GM18511 (cell line): ENCODE results near the gene PHF23.

Experiments used
- ATAC-seq: cut with Tn5 transposase; IDR thresholded peaks from one replicate; pipeline ENCODE4 v1.9.1; 2021; ENCODE audit warnings: mild to moderate bottlenecking, moderate library complexity; ENCODE audit not compliant: unreplicated experiment

Gene PHF23

GRCh38 chr17:7221278-7222092 lies 17.8 kb downstream of the PHF23 start:
- no peak for ATAC-seq

GRCh38 chr17:7220593-7221277 lies 18.5 kb downstream of the PHF23 start:
- no peak for ATAC-seq

DNA sequence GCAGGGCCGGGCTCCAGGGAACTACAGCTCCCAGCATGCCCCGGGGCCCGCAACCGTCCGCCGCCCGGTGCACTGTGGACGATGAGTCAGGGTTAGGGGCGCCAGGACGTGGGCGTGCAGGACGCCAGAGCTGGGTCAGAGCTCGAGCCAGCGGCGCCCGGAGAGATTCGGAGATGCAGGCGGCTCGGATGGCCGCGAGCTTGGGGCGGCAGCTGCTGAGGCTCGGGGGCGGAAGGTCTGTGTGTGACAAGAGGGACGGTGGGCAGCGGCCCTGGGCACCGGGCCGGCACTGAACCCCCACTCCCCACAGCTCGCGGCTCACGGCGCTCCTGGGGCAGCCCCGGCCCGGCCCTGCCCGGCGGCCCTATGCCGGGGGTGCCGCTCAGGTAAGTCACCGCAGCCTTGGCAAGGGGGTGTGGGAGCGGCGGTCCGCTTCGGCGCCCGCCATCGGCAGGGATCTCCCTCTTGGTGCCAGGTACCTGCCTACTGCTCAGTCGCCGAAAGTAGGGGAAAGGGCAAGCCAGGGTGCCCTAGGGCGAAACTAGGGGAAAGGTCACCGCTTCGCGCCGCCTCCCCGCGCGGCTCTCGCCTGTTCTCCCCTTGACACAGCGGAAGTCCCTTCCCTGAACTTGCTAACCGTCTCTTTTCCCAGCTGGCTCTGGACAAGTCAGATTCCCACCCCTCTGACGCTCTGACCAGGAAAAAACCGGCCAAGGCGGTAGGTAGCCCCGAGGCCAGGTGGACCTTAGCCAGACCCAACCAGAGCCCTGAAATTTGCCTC lies 19.3 kb downstream of the PHF23 start, which contains the start of the genes ACADVL and DLG4:
Gene ACADVL, plus strand, starts transcription at position 127 of the 781 bp plus-strand sequence. Its CDS starts 47 bp downstream, at position 174.
Gene DLG4, minus strand, starts transcription at position 25 of the 781 bp plus-strand sequence.
- ATAC-seq, result peak; percentile 65

DNA sequence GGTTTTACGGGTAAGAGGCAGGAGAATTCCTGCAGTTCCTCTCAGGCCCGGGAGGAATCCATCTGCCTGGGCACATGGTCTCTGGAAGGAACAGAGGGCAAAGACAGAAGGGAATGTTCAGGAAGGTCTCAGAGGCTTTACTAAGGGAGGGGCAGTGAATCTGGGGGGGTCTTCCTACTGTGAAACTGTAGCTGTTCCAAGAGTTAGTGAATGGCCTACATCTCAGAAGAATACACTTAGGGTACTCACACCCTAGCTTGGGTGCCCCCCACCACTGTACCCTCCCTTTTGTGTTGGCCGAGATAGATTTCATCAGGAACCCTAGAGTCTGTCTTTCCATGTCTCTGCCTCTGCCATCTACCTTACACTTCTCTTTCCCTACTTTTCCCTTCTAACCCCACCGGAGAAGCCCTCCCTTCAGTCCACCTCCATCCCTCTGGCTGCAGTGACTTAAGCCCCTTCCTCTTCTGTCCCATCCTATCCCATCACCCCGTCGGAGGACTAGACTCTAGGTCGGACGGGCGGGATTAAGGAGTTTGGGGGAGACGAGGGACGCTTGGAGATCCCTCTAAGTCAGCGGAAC lies 19.9 kb downstream of the PHF23 start:
- no peak for ATAC-seq

GRCh38 chr17:7218758-7219157 lies 20.5 kb downstream of the PHF23 start:
- no peak for ATAC-seq

DNA sequence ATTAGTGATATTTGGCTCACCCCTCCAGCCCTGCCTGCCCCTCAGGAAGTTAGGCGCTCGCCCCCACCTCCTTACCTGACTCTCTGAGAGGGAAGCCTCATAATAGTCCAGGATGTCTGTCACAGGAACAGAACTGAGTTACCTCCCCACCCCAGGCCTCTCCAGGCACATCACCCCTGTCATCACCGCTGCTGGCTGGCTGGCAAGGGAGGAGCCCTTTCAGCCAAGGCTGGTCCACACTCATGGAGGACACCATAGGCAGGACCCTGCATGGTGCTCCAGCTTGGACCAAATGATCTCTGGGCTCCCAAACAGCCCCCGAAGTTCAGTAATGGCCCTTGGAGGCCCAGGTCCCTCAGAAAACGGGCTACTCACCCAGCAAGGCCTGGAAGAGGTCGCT lies 21.1 kb downstream of the PHF23 start:
- no peak for ATAC-seq

- no peak for ATAC-seq
These were observed 21.9 kb downstream of the PHF23 start for GRCh38 chr17:7217113-7217987.

- ATAC-seq, result no peak
These were observed 22.8 kb downstream of the PHF23 start for GRCh38 chr17:7216242-7217112.

DNA sequence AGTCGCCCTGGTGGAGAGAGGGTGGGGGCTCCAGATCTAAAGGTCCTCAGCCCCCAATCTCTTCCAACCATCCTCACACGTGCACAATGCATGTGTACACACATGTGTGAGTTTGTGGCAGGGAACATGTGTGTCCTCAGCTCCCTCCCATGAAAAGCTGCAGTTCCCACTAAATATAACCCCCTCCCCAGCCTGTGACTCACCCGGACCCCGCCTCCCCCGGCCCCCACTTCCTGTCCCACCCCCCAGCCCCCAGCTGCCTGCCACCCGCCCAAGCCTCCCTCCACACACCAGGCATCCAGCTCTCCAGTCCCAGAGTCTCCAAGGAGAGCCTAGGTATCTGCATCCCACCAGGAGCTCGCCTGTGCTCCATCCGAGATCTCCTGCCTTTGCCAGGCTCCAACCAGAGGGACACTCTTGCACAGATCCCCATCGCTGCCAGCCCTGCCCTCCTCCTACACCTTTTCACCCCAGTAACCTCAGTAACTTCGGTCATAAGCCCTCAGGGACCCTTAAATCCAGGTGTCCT lies 23.5 kb downstream of the PHF23 start:
- ATAC-seq, result no peak

GRCh38 chr17:7215136-7215638 lies 24.1 kb downstream of the PHF23 start:
- ATAC-seq, result no peak

GRCh38 chr17:7214300-7215135 lies 24.7 kb downstream of the PHF23 start:
- peak; percentile 73 for ATAC-seq

DNA sequence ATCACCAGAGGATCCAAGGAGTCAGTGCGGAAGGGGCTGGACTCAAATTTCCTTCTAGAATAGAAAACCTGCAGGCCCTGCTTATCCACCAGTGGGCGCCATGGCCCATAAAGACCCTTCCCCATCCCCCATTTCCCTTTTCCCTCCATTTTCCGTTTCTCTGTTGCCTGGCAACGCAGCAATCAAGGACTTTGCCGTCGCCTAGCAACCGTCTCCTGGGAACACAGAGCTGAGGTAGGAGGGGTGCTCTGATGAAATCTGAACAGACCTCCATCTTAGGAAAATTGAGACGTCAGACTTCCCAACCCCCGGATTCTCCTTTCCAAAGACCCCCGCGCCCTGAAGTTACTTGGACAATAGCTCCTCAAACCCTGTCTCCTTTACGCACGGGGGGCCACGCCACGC lies 25.4 kb downstream of the PHF23 start:
- no peak for ATAC-seq

DNA sequence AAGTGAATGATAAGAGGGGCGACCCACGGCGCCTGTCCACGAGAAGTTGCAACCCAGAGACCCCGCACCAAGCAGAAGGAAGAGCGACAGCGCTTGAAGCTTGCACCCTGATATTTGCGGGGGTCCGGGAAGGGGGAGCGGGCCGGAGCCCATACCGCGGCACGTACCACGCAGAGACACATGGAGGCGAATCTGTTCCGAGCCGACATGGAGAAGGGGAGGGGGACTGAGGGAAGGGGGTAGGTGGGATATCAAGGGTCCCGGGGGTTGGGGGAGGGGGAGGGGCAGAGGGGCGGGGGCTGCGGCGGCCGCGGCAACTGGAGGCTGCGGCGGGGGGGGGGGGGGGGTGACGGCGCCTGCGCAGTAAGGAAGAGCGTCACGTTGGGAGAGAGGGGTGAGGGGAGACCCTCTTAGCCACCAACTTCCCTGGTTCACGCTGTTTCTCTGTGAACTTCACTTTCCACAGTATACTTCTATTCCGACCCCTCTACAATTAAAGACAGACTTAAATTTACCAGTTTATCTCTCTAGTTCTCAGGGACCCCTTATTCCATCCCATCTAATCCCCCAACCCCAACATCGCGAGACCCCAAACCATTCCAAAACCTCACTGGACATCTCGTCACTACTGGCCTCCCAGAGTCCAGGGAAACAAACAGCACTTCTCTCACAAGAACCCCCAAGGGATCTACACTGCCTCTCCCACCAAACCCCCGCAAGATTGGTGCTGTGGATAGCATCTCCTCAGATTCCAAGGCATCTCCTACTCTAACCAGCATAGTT lies 27.6 kb downstream of the PHF23 start:
- no peak for ATAC-seq

GRCh38 chr17:7208754-7209460 lies 30.4 kb downstream of the PHF23 start:
- ATAC-seq, result no peak

DNA sequence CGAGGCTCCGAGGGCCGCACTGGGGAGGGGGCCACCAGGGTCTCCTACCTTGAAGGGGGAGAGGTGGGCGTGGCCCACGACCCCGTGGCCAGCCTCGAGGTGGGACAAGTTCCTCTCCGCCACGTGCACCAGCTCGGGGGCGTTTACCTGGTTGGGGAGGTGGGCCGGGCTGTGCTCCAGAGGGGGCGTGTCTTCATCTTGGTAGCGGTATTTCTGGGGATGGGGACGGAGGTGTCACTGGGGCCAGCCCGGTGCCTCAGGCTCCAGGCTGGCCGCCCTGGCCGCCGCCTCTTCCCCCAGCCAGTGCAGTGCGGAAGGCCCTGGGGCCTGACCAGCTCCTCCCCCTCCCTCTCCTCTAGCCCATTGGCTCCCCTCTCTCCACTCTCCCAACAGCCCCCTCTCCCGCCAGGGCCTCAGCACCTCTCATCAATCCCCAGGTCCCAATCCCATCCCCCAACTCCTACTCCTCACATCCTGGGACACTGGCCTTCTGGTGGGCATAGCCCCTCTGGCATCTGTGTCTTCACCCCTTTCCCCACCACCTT lies 31.2 kb downstream of the PHF23 start:
- no peak for ATAC-seq
